ENCODE measurements around the gene FAM50B.

GRCh38 chr6:3898265-3898994 lies 49.3 kb downstream of the FAM50B start:
- no peak for TF ChIP-seq CTCF (IDR thresholded peaks at IDR 0.05; ENCODE audit: low read depth, low read length, poor library complexity, severe bottlenecking)
- no peak for TF ChIP-seq EZH2phosphoT487 (IDR thresholded peaks at IDR 0.05; ENCODE audit: borderline replicate concordance, low read length)
